ENCODE measurements around the gene TMEM179. TPM values are rescaled to one million over a fixed set of nuclear protein-coding genes. Genes with fewer than 3 reads are reported as not detected.

TMEM179 gene
- total and polyA plus RNA-seq, 10 of the 15 experiments (the other 5 are each of a cell fraction or from before 2014, with no cell fraction given), result not detected

DNA sequence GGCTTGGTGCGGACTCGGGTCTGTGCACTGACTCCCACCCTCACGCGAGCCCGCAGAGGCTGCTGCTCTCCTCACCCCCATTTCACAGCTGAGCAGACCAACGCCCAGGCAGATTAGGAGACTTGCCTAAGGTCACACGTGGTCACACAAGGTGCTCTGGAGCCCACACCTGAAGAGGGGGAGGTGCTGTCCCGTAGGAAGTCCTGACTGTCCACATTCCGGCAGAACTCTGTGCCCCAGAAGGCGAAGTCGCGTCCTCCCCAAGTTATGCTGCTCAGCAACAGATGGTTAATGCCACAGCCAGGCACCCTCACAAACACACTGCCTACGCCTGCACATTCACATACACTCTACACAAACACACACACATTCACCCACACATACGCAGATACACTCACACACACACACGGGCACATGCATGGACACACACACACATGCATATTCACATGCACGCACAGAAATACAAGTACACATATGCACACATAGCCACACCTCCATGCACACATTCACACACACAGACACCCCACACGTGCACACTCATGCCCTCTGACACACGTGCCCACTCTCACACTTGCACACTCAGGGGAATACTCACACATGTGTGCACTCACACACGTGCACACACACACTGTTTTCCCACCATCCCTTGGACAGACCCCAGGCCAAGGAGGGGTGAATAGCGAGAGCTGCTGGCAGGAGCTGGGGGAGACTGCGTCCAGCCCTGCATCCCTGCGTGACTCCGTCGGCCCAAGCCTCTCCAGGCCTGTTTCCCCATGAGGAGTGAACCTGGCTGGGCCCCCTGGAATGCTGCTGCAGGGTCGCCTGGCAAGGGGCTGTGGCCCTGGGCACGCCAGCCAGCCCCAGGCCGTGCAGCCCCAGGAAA is 20.9 kb downstream of the TMEM179 start:
- H3K4me1 ChIP-seq (ENCODE audit: control insufficient read depth, insufficient read depth, low read length), result no peaks in the 10 kb centered on the region

More for the DNA sequence above, 20.9 kb downstream of the TMEM179 start:
- H3K9me3 ChIP-seq (replicated peaks; ENCODE audit: control insufficient read depth, insufficient read depth, low read length), result no peaks in the 10 kb centered on the region
- peaks cover 0 to 4% of the 10 kb centered on the region in 2 experiments; a peak in 2 of 4 replicates for H3K27me3 ChIP-seq (replicated peaks in 1 of 2; ENCODE audit: control insufficient read depth in 2 of 2, insufficient read depth in 2 of 2, low read length in 1 of 2)
- ChIA-PET POLR2A (no interaction called here), RAD21 (ENCODE audit: unreplicated experiment) (no interaction called here), SMC1A (ENCODE audit: uncharacterized antibody, unreplicated experiment) (no interaction called here), CTCF (no interaction called here)
- DNase-seq (ENCODE audit: low read depth, low spot score) (no peak), FAIRE-seq (no peak), ATAC-seq (no peak)
- intact Hi-C loops (cut with micrococcal nuclease; ENCODE audit: unreplicated experiment) (no loop called here), in situ Hi-C loops (cut with MboI) (no loop called here)
- no TSS peak for BruUV-seq (replicated peaks)
- no peak overlapping the region for H3K9ac ChIP-seq (ENCODE audit: control insufficient read depth, insufficient read depth, low read length)
- H3K36me3 ChIP-seq (ENCODE audit: control insufficient read depth in 2 of 2, insufficient read depth in 2 of 2, low read length in 1 of 2), result no peaks in the 10 kb centered on the region
- TF ChIP-seq TCF3 (IDR thresholded peaks at IDR 0.05; ENCODE audit: borderline replicate concordance, insufficient read depth, low read depth, low read length) (peak; percentile 30; the same call in 1 of the 2 replicates), HDAC6 (IDR thresholded peaks at IDR 0.05; ENCODE audit: unreplicated experiment) (no peak), CREM (IDR thresholded peaks at IDR 0.05; ENCODE audit: low read depth) (no peak), JUNB (IDR thresholded peaks at IDR 0.05) (no peak), IKZF1 (conservative IDR thresholded peaks at IDR 0.05) (no peak), NR2C1 (IDR thresholded peaks at IDR 0.05) (no peak), MYC (IDR thresholded peaks at IDR 0.05; ENCODE audit: insufficient read depth, insufficient read length, insufficient replicate concordance, low read length, severe bottlenecking) (no peak)
- TF ChIP-seq, protein P1, sequence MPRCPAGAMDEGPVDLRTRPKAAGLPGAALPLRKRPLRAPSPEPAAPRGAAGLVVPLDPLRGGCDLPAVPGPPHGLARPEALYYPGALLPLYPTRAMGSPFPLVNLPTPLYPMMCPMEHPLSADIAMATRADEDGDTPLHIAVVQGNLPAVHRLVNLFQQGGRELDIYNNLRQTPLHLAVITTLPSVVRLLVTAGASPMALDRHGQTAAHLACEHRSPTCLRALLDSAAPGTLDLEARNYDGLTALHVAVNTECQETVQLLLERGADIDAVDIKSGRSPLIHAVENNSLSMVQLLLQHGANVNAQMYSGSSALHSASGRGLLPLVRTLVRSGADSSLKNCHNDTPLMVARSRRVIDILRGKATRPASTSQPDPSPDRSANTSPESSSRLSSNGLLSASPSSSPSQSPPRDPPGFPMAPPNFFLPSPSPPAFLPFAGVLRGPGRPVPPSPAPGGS (IDR thresholded peaks at IDR 0.05; ENCODE audit: borderline replicate concordance, insufficient read depth, low read depth, low read length, poor library complexity, severe bottlenecking), result peak; percentile 82
- TF ChIP-seq, protein P2, sequence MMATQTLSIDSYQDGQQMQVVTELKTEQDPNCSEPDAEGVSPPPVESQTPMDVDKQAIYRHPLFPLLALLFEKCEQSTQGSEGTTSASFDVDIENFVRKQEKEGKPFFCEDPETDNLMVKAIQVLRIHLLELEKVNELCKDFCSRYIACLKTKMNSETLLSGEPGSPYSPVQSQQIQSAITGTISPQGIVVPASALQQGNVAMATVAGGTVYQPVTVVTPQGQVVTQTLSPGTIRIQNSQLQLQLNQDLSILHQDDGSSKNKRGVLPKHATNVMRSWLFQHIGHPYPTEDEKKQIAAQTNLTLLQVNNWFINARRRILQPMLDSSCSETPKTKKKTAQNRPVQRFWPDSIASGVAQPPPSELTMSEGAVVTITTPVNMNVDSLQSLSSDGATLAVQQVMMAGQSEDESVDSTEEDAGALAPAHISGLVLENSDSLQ (IDR thresholded peaks at IDR 0.05), result no peak
- TF ChIP-seq, protein P3, sequence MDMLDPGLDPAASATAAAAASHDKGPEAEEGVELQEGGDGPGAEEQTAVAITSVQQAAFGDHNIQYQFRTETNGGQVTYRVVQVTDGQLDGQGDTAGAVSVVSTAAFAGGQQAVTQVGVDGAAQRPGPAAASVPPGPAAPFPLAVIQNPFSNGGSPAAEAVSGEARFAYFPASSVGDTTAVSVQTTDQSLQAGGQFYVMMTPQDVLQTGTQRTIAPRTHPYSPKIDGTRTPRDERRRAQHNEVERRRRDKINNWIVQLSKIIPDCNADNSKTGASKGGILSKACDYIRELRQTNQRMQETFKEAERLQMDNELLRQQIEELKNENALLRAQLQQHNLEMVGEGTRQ (IDR thresholded peaks at IDR 0.05; ENCODE audit: borderline replicate concordance, low read depth, low read length), result no peak
- no peak overlapping the region for H3K27ac ChIP-seq (ENCODE audit: control insufficient read depth, insufficient read depth)
- H3K4me3 ChIP-seq, result no peak overlapping the region
- no peak overlapping the region for H3K4me2 ChIP-seq (ENCODE audit: control insufficient read depth, insufficient read depth)
- no peaks in the 10 kb centered on the region for H4K20me1 ChIP-seq (ENCODE audit: control insufficient read depth, insufficient read depth)
- H3K79me2 ChIP-seq (ENCODE audit: control insufficient read depth, insufficient read depth, low read length), result no peaks in the 10 kb centered on the region
- WGBS (ENCODE audit: insufficient coverage, insufficient replicate concordance, low lambda C conversion rate, missing lambda C conversion rate), result 27% methylated on average over 25 of the region's 27 CpGs
- no peak overlapping the region for H2AFZ ChIP-seq (ENCODE audit: control insufficient read depth, low read depth, low read length)
